CD4-positive, alpha-beta T cell treated with Interleukin-12 subunit alpha and Interleukin-12 subunit beta, for 1 hour (primary cell): ENCODE results near the gene PPP2R2C.

Source experiments
- DNase-seq: peaks from one replicate; pipeline ENCODE4 v3.0.0-alpha.2; 2020

PPP2R2C gene

DNA sequence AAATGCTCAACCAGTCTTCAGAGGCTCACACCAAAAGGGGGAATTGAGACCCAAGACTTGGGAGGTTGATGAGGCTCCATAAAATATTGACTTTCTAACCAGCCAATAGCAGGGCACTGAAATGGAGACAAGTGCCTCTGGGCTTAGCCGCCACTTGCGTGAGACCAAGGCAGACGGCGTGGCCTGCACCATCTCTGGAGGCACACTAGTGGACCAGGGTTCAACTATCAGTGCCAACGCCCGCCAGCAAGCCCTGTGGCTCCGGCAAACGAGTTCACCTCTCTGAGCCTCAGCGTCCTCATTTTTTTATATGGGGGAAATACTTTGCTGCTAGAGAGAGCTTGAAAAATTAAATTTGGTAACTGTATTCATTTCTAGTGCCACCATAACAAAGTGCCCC lies 50.3 kb downstream of the PPP2R2C start:
- no peak for DNase-seq

DNA sequence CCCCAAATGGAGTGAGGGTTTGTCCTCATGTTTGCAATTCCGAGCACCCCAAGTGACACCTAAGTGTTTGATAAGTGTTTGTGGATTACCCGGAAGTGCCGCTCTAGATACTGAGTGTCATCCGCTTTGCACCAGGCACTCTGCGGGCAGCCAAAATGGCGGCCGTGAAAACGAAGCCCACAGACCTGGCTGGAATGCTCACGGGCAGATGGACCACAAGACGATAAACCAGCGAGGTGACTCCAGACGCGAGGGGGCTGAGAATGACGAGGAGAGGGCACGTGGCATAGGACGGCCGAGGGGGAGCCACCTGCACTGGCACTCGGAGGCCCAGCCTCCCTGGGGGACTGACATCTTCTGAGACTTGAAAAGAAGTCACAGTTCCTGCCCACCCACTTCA lies 51.0 kb downstream of the PPP2R2C start:
- no peak for DNase-seq

DNA sequence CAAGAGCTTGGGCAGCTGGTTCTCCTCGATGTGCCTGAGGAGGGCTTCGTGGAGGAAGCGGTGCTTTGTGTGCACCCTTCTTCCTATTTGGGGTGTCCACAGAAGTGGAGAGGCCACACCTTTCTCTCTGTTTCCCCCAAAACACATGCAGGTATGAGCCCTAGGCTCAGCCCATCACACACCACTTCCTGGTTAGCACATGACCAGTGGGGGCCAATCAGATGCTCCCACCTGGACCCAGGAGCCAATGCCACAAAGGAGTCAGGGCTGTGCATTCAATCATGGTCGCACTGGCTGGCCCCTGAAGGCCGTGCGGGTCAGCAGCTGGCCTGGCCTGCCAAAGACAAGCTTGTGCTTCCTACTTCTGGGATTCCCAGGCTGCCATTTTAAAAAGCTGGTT lies 51.4 kb downstream of the PPP2R2C start:
- no peak for DNase-seq

DNA sequence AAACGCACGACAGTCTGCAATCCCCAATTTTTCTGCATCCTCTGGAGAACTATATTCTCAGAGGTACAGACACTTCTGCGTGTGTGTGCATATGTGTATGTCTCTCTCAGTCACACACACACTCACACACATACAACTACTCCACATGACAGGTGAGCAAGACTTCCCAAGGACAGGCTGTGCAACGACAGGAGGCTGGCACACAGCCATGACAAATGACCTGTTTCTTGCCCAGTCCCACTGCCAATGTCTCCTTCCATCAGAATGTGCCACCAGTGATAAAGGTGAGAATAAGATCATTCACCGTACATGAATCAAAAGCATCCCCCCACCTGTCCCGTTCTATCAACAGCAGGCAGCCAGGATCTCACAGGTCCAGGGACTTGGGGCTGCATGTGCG lies 52.4 kb downstream of the PPP2R2C start:
- no peak for DNase-seq

DNA sequence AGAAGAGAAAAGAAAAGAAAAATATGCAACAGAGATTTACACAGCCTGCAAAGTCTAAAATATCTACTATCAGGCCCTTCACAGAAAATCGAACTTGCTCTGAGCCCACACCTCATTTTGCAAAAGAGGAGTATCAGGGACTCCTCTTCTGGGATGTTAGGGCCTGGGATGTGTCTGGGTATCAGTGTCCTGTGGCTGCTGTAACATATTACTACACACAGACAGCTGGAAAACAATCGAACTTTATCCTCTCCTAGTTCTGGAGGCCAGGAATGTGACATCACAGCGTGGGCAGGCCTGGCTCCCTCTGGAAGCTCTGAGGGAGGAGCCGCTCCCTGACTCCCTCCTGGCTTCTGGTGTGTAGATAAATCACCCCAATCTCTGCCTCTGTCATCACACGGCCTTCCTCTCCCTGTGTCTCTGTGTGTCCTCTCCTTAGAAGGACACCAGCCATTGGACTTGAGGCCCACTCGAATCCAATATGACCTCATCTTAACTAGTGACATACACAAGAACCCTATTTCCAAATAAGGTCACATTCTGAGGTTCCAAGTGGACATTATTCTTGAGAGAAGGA lies 52.9 kb downstream of the PPP2R2C start:
- no peak for DNase-seq

DNA sequence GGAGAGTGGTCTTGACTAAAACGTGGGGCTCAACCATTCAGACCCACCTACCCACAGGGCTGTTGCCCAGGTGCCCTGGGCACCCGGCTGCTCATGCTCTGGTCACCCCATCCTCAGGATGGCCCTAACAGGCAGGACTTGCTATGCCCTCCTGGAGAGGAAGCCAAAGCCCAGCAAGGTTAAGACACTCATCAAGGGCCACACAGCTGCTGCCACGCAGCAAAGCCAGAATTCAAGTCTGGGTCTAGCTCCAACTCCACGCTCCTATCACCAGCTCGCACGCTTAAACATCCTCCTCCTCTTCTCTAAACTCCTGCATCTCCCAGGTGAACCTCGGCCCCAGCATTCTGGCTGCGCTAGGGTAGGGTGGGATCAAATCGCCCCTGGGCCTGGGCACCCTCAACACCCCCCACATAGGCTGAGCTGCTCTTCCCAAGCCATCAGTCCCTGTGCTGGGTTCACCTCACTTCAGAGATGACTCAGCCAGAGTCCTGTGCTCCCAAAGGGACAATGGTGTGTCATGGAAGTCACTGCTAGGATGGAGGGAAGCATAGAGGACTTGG lies 54.1 kb downstream of the PPP2R2C start:
- no peak for DNase-seq

DNA sequence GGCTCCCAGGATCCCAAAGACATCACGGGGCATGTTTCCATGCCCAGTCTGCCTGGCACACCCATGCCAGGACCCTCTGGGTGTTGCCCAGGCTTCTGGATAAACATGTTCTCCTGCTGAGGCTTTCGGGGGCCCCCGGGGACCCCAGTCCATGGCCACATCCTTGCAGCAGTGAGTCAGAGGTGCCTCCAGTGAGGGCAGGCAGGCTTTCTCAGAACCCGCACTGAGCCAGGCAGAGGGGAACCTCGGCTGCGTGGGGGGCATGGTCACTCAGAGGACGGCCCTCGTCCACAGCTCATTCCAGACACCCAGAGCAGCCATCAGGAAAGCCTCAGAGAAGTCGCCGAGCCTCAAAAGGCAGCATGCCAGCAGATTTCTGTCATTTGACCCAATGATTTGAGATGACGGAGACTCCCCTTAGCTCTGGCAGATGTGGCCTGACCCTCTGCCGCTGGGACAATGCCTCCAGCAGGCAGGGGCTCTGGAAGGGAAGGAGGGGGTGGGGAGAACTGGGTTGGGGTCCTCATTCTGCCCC lies 54.8 kb downstream of the PPP2R2C start:
- no peak for DNase-seq

DNA sequence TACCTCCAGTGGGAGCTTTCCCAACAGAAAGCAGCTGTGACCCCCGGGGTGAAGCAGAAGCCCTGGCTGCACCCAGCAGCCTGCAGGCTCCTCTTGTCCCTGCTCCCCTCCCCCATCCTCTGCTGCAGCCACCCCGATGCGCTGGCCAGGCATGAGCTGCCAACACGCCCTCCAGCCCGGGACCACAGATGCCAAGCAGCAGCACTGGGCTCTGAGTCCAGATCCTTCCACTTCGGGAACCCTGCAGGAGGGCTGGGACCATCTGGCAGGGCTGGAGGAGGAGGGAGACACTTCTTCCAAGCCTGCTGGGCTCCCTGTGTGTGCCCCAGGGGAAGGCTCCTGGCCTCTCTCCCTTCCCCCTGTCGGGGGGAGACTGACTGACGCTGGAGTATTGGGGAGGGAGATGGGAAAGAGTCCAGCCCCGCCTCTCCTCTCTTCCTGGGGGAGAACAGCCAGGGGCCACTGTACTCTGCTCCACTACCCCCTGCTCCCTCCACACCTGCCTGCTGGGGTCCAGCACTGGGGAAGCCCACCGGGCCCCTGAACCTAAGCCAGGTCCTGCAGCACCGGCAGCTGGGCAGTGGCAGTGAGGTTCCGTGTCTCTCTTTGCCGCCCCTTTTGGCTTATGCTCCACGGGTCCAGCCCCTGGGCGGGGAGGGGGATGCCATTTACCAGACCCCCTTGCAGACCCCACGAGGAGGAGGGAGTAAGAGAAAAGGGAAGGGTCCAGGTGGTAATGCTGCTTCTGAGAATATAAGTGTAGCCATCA lies 55.7 kb downstream of the PPP2R2C start:
- DNase-seq, result no peak

DNA sequence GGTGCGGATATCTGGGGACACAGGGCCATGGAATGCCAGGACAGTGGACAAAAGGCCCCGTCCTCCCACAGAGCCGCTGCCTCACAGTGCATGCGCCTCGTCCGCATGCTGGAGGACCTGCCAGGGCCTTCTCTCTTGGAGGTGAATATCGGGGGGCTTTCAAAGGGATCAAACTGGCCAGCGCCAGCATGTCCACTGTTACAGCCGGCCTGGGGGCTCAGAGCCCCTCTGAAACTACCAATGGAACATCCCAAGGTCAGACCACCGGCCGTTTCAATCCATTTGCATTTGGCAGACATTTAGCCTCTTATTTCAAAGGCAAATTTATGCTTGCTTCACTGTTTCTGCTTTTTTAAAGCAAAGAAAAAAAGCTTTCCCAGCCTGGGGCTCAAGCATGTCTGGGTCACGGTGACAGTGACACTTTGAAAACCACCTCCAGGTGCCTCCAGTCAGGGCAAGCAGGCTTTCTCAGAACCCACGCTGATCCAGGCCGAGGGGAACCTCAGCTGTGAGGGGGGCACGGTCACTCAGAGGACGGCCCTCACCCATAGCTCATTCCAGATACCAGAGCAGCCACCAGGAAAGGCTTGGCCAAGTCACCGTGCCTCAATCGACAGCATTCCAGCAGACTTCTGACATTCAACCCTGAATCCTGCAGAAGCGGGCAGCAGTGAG lies 57.2 kb downstream of the PPP2R2C start:
- DNase-seq, result no peak

DNA sequence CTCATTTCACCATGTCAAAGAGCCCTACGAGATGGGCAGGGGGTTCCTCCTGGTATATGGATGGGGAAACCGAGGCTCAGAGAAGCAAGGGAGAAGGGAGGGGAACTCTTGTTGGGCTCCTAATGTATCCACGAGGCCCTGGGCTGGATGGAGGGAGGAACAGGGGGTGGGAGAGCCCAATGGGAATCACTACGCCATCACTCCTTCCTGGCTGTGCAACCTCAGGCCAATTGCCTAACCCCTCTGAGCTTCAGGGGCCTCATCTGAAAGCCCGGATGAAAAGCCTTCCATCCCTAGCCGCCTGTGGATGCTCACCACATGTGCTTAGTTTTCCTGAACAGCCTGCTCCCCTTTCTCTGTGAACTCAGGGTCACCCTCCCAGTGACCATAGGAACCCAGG lies 57.8 kb downstream of the PPP2R2C start:
- no peak for DNase-seq

DNA sequence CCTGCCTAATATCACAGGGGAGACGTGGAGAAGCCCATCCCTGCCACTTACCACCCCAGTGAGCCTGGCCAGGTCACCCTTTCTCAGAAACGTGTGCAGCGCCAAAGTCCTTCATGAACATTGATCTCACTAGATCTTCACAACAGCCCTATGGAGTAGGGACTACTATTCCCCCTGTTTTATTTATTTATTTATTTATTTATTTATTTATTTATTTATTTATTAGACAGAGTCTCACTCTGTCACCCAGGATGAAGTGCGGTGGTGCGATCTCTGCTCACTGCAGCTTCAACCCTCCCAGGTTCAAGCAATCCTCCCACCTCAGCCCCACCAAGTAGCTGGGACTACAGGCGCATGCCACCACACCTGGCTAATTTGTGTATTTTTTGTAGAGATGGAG lies 61.8 kb downstream of the PPP2R2C start:
- DNase-seq, result no peak

DNA sequence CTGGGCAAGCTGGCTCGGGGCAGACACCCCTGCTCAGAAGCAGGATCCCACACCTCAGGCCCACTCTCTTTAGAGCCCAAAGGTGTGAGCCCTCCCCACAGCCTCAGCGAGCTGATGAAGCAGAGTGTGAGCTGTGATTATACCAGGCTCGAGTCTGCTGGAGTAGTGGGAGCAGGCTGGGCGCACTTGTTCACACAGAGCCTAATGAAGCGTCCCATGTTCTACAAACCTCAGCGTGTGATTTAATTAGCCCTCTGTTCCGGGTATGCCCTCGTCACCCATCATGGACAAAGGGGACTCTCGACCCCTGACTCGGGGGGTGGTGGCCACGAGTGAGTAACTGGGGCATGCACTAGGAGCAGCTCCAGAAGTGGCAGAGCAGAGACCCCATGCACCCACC lies 62.3 kb downstream of the PPP2R2C start:
- DNase-seq, result no peak

DNA sequence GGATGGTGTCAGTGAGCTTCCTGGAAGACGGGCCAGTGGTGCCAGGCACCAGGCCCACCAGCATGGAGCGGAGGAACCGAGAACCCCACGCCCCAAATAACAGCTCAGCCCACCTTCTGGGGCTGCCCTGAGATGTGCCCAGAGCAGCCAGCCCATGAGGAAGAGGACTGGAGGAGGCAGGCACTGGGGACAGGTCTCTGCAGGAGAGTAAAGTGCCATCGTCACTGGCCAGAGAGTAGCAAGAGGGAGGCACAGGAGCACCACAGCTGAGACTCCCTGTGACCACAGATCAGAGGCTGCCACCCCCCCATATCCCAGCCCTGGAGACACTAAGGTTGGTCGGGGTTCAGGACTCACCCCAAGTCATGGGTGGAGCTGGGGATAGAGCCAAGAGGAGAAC lies 63.0 kb downstream of the PPP2R2C start:
- no peak for DNase-seq

DNA sequence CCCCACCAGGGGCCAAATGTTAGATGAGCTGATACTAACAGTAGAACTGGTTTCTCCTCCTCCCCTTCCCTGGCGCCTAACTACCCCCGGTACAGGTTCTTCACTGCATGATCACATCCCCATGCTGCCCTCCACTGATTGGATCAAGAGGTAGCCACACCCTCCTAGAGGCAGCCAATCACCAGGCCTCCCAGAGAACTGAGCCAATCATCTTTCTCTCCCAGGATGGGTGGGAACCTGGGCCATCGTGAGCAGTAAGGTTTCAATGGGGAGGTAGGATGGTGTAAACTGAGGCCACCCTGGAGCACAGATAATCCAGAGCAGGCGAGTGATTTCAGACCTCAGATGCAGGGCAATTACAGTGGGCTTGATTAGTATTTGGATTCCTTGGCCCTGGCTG lies 64.2 kb downstream of the PPP2R2C start:
- DNase-seq, result no peak

DNA sequence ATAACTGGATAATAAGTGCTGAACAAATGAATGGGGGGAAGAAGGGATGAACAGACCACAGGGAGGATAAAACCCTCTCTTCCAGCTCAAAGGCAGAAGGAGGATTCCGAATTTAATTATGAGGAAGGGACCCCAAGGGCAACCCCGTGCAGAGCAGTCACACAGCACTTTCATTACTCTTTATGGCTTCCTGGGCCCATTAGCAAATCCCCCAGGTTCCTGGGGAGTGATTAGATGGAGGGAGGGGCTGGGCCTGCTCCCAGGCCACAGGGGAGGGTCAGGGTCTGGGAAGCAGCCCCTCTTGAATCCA lies 67.1 kb downstream of the PPP2R2C start:
- no peak for DNase-seq

DNA sequence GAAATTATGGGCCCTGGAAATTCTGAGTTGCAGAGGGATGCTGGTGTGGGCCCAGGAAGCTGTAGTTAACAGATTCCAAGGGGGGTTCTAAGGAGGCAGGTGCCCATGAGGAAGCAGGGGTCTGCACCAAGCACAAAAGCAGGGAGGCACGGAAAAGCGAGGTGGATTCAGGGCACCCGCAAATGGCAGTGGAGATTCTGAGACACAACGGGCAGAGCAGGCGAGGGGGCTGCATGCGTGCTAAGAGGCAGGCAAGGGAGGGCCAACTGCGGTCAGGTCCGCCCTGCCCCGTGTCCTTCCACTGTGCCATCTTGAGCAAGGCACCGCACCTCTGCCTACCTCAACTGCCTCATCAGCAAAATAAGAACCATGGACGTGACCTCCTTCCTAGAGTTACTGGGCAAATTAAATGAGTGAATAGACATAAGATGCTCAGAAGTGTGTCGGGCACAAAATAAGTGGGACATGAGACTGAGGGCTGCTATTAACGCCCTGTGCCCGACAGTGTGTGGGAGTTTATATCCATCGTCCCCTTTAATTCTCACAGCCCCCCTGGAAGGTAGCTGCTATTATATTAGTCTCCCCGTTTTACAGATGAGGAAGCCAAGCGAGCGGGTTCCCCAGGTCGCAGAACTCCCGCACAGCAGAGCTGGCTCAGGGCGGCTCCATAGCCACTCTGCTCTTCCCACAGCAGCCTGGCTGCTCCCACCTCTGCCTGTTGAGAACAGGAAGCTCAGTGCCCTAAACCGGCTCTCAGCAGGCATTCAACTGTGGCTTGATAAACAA lies 67.6 kb downstream of the PPP2R2C start:
- no peak for DNase-seq

DNA sequence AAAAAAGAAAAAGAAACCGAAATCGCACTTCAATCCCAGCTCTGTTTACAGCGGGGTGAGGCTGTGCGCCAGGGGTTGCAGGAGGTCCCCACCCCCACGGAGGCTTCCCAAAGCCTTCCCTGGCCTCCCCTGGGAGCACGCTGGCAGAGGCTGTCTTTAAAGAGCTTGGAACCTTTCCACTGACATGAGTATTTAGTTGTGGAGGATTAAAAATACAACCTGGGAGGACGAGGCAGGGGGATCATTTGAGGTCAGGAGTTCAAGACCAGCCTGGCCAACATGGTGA lies 69.1 kb downstream of the PPP2R2C start:
- DNase-seq, result no peak

DNA sequence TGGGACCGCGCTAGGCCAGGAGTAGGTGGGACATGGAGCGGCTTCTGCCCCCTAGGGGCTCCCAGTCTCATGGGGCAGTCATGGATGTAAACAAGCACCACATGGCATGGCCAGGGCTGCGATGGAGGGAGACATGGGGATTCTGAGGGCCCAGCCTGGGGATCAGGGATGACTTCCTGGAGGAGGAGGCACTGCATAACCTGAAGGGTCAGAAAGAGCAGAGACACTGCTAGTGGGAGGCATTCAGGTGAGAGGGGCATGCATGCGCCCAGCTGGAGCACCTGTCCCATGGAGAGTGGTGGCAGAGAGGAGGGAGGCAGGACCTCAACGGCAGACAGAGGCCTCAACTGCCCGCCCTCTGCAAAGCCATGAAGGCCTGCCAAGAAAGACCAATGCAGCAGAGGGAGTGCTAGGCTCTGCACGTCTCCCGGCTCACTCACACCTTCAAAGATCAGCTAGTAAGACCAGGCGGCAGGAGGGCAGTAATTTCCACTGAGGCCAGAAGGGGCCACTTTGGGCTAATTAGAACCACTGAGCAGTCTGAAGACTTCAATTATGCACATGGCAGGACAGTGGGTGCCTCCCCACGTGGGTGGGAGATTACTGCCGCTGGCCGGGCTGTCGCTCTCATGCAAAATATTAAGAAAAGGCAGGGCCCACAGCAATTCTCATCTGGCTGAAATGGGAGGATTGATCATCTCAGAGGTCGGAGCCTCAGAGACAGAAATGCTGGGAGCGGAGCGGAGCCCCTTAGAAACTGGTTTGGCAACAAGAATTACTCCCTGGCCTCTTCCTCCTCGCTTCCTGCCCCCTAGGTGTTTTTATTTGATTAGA lies 69.6 kb downstream of the PPP2R2C start:
- no peak for DNase-seq

DNA sequence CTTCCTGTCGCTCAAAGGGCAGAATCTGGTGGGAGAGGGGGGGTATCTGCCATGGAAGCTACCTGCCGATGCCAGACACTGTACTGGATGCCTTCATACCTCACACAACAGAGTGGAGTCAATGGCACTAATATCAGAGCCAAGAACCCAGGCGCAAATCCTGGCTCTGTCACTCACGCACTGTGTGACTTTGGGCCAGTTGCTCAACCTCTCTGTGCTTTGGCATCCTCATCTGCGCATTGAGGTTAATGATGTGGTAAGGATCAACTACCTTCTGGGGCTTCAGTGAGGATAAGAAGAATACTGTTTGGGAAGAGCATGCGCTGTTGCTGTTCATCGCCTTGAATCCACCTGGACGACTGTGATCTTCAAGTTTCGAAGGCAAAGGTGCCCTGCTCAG lies 70.6 kb downstream of the PPP2R2C start:
- DNase-seq, result no peak

DNA sequence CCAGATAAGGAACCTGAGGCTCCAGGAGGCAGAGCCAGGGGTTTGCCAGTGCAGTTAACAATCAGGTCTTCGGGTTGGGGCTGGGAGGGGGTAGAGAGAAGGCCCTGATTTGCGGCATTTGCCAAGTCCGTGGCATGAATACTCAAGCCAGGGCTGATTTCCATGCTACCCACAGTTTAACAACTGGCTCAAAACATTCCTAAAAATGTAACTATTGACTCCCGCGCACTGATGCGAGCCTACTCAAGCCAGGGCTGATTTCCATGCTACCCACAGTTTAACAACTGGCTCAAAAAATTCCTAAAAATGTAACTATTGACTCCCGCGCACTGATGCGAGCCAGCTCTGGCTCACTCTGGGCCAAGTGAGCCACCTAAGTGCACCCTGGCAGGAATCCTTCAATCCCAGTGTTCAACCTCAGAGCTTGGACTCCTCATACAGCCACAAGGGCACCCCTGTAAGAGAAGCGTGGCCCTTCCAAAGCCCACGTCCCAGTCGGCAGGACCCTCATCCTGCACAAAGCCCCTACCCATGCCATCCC lies 75.6 kb downstream of the PPP2R2C start:
- DNase-seq, result no peak

DNA sequence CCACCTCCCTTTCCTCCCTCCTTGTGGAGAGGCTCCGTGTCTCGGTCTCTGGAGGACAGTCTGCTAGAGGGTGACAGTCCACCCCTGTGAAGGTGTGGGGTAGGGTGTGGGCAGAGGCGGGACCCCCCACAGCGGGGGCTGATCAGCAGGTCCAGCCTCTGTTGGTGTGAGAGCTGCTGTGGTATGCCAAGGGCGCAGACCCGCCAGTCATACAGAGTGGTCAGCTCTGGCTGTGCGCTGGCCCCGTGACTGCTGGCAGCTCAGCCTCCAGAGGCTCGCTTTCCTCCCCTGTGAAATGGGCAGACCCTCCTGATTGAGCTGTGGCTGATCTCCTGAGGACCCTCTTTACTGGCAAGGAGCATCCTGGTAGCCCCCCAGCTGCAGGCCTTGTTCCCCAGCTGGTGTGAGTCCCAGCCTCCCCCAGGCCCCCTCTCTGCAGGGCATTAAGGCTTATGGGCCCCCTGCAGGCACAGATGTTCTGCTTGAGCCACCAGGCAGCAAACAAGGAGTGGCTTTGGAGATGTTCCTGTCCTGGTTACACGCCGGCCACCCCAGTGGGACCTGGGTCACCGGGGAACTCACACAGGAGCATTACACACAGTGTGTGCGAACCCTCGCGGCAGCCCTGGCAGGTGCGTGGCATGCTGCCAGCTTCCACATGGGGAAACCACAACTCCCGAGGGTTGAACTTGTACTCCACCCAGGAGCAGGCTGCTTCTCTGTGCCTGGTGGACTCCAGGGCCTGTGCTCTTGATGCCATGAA lies 76.8 kb downstream of the PPP2R2C start:
- no peak for DNase-seq
